ENCODE data around the gene HAUS5.

The HAUS5 gene

DNA sequence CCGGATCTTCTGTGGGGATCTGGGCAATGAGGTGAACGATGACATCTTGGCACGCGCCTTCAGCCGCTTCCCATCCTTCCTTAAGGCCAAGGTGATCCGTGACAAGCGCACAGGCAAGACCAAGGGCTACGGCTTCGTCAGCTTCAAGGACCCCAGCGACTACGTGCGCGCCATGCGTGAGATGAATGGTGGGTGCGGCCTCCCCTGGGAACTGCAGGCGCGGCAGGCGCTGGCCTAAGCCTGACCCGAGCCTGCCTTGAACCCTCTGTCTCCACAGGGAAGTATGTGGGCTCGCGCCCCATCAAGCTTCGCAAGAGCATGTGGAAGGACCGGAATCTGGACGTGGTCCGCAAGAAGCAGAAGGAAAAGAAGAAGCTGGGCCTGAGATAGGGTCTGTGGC, 24.6 kb downstream of the HAUS5 start:
- no peak overlapping the region for H3K4me2 ChIP-seq (ENCODE audit: low read length)
- H3K79me2 ChIP-seq (ENCODE audit: low read length): no peaks in the 10 kb centered on the region
- H3K9me3 ChIP-seq (ENCODE audit: insufficient read depth, low read length): no peaks in the 10 kb centered on the region
- peaks cover 45% of the 10 kb centered on the region for H3K36me3 ChIP-seq (replicated peaks; ENCODE audit: low read depth, low read length)
- peaks cover 8% of the 10 kb centered on the region for H3K4me1 ChIP-seq (ENCODE audit: low read length)
- H3K4me3 ChIP-seq (ENCODE audit: low read length): no peak overlapping the region
- H3K27ac ChIP-seq (ENCODE audit: low read length): no peak overlapping the region
- H2AFZ ChIP-seq (ENCODE audit: low read depth, low read length): no peak overlapping the region
- TF ChIP-seq, protein P1, sequence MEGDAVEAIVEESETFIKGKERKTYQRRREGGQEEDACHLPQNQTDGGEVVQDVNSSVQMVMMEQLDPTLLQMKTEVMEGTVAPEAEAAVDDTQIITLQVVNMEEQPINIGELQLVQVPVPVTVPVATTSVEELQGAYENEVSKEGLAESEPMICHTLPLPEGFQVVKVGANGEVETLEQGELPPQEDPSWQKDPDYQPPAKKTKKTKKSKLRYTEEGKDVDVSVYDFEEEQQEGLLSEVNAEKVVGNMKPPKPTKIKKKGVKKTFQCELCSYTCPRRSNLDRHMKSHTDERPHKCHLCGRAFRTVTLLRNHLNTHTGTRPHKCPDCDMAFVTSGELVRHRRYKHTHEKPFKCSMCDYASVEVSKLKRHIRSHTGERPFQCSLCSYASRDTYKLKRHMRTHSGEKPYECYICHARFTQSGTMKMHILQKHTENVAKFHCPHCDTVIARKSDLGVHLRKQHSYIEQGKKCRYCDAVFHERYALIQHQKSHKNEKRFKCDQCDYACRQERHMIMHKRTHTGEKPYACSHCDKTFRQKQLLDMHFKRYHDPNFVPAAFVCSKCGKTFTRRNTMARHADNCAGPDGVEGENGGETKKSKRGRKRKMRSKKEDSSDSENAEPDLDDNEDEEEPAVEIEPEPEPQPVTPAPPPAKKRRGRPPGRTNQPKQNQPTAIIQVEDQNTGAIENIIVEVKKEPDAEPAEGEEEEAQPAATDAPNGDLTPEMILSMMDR (IDR thresholded peaks at IDR 0.05; ENCODE audit: low read depth, low read length): no peak
- no peak for TF ChIP-seq EZH2phosphoT487 (IDR thresholded peaks at IDR 0.05; ENCODE audit: low read depth)
- H3K9ac ChIP-seq (ENCODE audit: low read length): no peak overlapping the region
- no peaks in the 10 kb centered on the region for H3K27me3 ChIP-seq (ENCODE audit: low read depth, low read length)
- H4K20me1 ChIP-seq (ENCODE audit: insufficient read depth, low read length): no peaks in the 10 kb centered on the region

DNA sequence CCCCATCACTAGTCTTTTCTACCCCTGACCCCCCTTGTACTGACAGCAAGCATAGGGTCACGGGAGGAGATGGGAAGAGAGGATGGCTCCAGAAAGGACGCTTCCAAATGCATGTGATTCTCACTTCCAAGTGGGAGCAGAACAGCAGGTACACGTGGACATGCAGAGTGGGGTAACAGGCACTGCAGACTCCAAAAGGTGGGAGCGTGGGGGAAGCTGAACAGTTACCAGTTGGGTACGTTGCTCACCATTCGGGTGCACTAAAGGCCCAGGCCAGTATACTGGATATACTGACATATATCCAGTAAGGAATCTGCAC, 26.7 kb downstream of the HAUS5 start:
- Histone ChIP-seq H3K27ac (ENCODE audit: low read length) (no peak overlapping the region), H3K27me3 (ENCODE audit: low read depth, low read length) (no peaks in the 10 kb centered on the region), H3K36me3 (replicated peaks; ENCODE audit: low read depth, low read length) (peaks cover 27% of the 10 kb centered on the region), H3K4me3 (ENCODE audit: low read length) (no peak overlapping the region), H3K4me1 (ENCODE audit: low read length) (peaks cover 16% of the 10 kb centered on the region), H3K9ac (ENCODE audit: low read length) (no peak overlapping the region), H3K9me3 (ENCODE audit: insufficient read depth, low read length) (no peaks in the 10 kb centered on the region), H3K79me2 (ENCODE audit: low read length) (no peaks in the 10 kb centered on the region), H2AFZ (ENCODE audit: low read depth, low read length) (no peak overlapping the region), H4K20me1 (ENCODE audit: insufficient read depth, low read length) (no peaks in the 10 kb centered on the region), H3K4me2 (ENCODE audit: low read length) (no peak overlapping the region)
- TF ChIP-seq EZH2phosphoT487 (IDR thresholded peaks at IDR 0.05; ENCODE audit: low read depth): no peak
- TF ChIP-seq, protein P1 (IDR thresholded peaks at IDR 0.05; ENCODE audit: low read depth, low read length): no peak

DNA sequence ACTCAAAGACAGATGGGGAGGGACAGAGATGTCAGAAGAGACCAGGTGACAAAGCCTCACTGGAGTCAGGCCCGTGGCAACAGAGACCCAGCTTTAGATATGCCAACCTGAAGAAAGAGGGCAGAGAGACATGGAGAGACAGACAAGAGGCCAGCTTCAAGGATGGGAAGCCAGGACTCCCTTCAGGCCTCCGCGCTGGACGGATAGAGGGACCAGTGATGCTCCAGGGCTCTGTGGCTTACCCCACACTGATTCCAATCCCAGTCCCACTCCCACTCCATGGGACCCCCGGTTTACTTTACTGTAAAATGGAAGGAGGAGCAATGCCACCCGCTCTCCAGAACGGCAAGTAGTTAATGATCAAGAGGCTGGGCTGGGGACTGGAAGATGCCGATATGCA, 27.3 kb downstream of the HAUS5 start:
- no peaks in the 10 kb centered on the region for H3K79me2 ChIP-seq (ENCODE audit: low read length)
- H3K9ac ChIP-seq (ENCODE audit: low read length): no peak overlapping the region
- H3K36me3 ChIP-seq (replicated peaks; ENCODE audit: low read depth, low read length): peaks cover 23% of the 10 kb centered on the region
- H3K9me3 ChIP-seq (ENCODE audit: insufficient read depth, low read length): no peaks in the 10 kb centered on the region
- H3K27me3 ChIP-seq (ENCODE audit: low read depth, low read length): no peaks in the 10 kb centered on the region
- H3K4me3 ChIP-seq (ENCODE audit: low read length): no peak overlapping the region
- no peak overlapping the region for H2AFZ ChIP-seq (ENCODE audit: low read depth, low read length)
- no peaks in the 10 kb centered on the region for H4K20me1 ChIP-seq (ENCODE audit: insufficient read depth, low read length)
- no peak overlapping the region for H3K4me2 ChIP-seq (ENCODE audit: low read length)
- no peak for TF ChIP-seq EZH2phosphoT487 (IDR thresholded peaks at IDR 0.05; ENCODE audit: low read depth)
- TF ChIP-seq, protein P1 (IDR thresholded peaks at IDR 0.05; ENCODE audit: low read depth, low read length): no peak
- peaks cover 16% of the 10 kb centered on the region for H3K4me1 ChIP-seq (ENCODE audit: low read length)
- no peak overlapping the region for H3K27ac ChIP-seq (ENCODE audit: low read length)

DNA sequence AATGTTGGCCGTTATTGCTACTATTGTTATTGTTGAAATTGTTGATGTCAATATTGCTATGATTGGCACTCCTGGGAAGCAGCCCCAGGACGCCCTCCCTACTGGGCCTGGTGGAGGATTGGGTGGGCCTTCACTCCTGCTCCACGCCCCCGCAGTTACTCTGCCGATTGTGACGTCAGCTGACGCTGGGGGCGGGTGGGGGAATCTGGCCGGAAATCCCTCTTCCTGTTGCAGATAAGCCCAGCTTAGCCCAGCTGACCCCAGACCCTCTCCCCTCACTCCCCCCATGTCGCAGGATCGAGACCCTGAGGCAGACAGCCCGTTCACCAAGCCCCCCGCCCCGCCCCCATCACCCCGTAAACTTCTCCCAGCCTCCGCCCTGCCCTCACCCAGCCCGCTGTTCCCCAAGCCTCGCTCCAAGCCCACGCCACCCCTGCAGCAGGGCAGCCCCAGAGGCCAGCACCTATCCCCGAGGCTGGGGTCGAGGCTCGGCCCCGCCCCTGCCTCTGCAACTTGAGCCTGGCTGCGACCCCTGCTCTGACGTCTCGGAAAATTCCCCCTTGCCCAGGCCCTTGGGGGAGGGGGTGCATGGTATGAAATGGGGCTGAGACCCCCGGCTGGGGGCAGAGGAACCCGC, 29.1 kb downstream of the HAUS5 start, which contains the start of gene ETV2:
Gene ETV2 (plus strand): TSS at position 231 of the 637 bp plus-strand sequence. CDS start 716 bp downstream, outside the sequence.
- no peaks in the 10 kb centered on the region for H3K9me3 ChIP-seq (ENCODE audit: insufficient read depth, low read length)
- peak within 1 kb of the TSS; percentile 56; the same call in 1 of the 2 replicates for H2AFZ ChIP-seq (ENCODE audit: low read depth, low read length)
- H3K4me3 ChIP-seq (ENCODE audit: low read length): peak within 1 kb of the TSS; percentile 82
- H3K4me2 ChIP-seq (ENCODE audit: low read length): peak within 1 kb of the TSS; percentile 94
- H3K36me3 ChIP-seq (replicated peaks; ENCODE audit: low read depth, low read length): peaks cover 18% of the 10 kb centered on the region
- H3K27me3 ChIP-seq (ENCODE audit: low read depth, low read length): no peaks in the 10 kb centered on the region
- peaks cover 21% of the 10 kb centered on the region for H3K4me1 ChIP-seq (ENCODE audit: low read length)
- TF ChIP-seq EZH2phosphoT487 (IDR thresholded peaks at IDR 0.05; ENCODE audit: low read depth): no peak
- TF ChIP-seq, protein P1 (IDR thresholded peaks at IDR 0.05; ENCODE audit: low read depth, low read length): no peak
- H3K79me2 ChIP-seq (ENCODE audit: low read length): no peaks in the 10 kb centered on the region
- H4K20me1 ChIP-seq (ENCODE audit: insufficient read depth, low read length): no peaks in the 10 kb centered on the region
- no peak within 1 kb of the TSS for H3K27ac ChIP-seq (ENCODE audit: low read length)
- H3K9ac ChIP-seq (ENCODE audit: low read length): peak within 1 kb of the TSS; percentile 56

Data from OCI-LY3 (cell line).